Activated CD8-positive, alpha-beta memory T cell treated with anti-CD3 and anti-CD28 coated beads for 1 hour (primary cell): ENCODE data around the gene FN1.
"Not testable (repeated sequence)": the region's sequence is repeated elsewhere in the genome, so short reads cannot be mapped to it uniquely, and the experiment has no call there.

Source experiments
- DNase-seq, 2 donors: peaks; one replicate each; pipeline ENCODE4 v3.0.0-alpha.2; 2020; ENCODE audit warnings: low read depth in 1 of 2; ENCODE audit errors: extremely low read depth in 1 of 2

The FN1 gene

GRCh38 chr2:215423928-215424540, 11.8 kb downstream of the FN1 start:
- DNase-seq = no peak

GRCh38 chr2:215423234-215423633, 12.6 kb downstream of the FN1 start:
- DNase-seq = no peak

GRCh38 chr2:215422676-215423075, 13.2 kb downstream of the FN1 start:
- no peak for DNase-seq

- no peak for DNase-seq
These were observed 13.9 kb downstream of the FN1 start for GRCh38 chr2:215421859-215422461.

GRCh38 chr2:215420471-215420935, 15.4 kb downstream of the FN1 start:
- DNase-seq = no peak

- DNase-seq = no peak
These were observed 15.9 kb downstream of the FN1 start for GRCh38 chr2:215419769-215420470.

GRCh38 chr2:215419113-215419512, 16.8 kb downstream of the FN1 start:
- DNase-seq = no peak

GRCh38 chr2:215418064-215418963, 17.6 kb downstream of the FN1 start:
- no peak for DNase-seq

- no peak for DNase-seq
These were observed 18.4 kb downstream of the FN1 start for GRCh38 chr2:215417400-215417951.

- no peak for DNase-seq
These were observed 19.2 kb downstream of the FN1 start for GRCh38 chr2:215416656-215417055.

GRCh38 chr2:215415820-215416577, 19.9 kb downstream of the FN1 start:
- no peak for DNase-seq

GRCh38 chr2:215415218-215415617, 20.6 kb downstream of the FN1 start:
- no peak for DNase-seq

- DNase-seq = no peak
These were observed 21.2 kb downstream of the FN1 start for GRCh38 chr2:215414674-215415073.

GRCh38 chr2:215413974-215414373, 21.9 kb downstream of the FN1 start:
- no peak for DNase-seq

- no peak for DNase-seq
These were observed 22.4 kb downstream of the FN1 start for GRCh38 chr2:215413484-215413777.

- no peak for DNase-seq
These were observed 23.7 kb downstream of the FN1 start for GRCh38 chr2:215411941-215412743.

- no peak for DNase-seq
These were observed 25.0 kb downstream of the FN1 start for GRCh38 chr2:215410932-215411285.

- not testable (repeated sequence) for DNase-seq
These were observed 25.5 kb downstream of the FN1 start for GRCh38 chr2:215410181-215410931.
